ENCODE results near the gene MAEA. TPM values are rescaled to one million over a fixed set of nuclear protein-coding genes. Genes with fewer than 3 reads are reported as not detected.

The MAEA gene
- total RNA-seq, 1 experiment from 2014 or later, result 45.5 TPM

GRCh38 chr4:1385373-1386340 is 96.0 kb downstream of the MAEA start:
- in situ Hi-C loops (cut with HindIII; ENCODE audit: low pct_unique_long_range_greater_than_20kb, low sequenced_read_pairs), result no loop called here
- DNase-seq (ENCODE audit: low read depth, low spot score), result no peak

Other genes with a start within 250 kb of the MAEA start
- gene RNF212, start 176.3 kb upstream of the MAEA start, total RNA-seq (2014; rRNA removed; shearing (Covaris generic)), result not detected in 2 replicates
- gene SPON2, start 117.3 kb upstream of the MAEA start, total RNA-seq (2014; rRNA removed; shearing (Covaris generic)), result 0.80 and 1.1 TPM in 2 replicates
- 87.3 and 88.6 TPM in 2 replicates for gene CTBP1, start 40.8 kb upstream of the MAEA start, total RNA-seq (2014; rRNA removed; shearing (Covaris generic))
- gene UVSSA, start 57.3 kb downstream of the MAEA start, total RNA-seq (2014; rRNA removed; shearing (Covaris generic)), result 6.0 and 7.3 TPM in 2 replicates
- not detected in 2 replicates for gene NKX1-1, start 116.6 kb downstream of the MAEA start, total RNA-seq (2014; rRNA removed; shearing (Covaris generic))